ENCODE data around the gene RIPPLY1. TPM values are rescaled to one million over a fixed set of nuclear protein-coding genes. Genes with fewer than 3 reads are reported as not detected.

The RIPPLY1 gene
- total RNA-seq, 1 donor from 2014 or later, result not detected

GRCh38 chrX:106894978-106895452 is 8.1 kb downstream of the RIPPLY1 start:
- no peak overlapping the region for H3K27ac ChIP-seq
- H3K36me3 ChIP-seq, result no peaks in the 10 kb centered on the region
- no peak overlapping the region for H3K4me3 ChIP-seq
- intact Hi-C loops (cut with DNase I), result loop anchor here (2.0 kb wide), 1 partner anchor 58 kb away; no protein-coding TSS in a partner anchor
- H3K9me3 ChIP-seq, result no peaks in the 10 kb centered on the region
- no peaks in the 10 kb centered on the region for H3K27me3 ChIP-seq
- TF ChIP-seq CTCF (IDR thresholded peaks at IDR 0.05), result no peak
- H3K4me1 ChIP-seq, result no peaks in the 10 kb centered on the region
- no peak for DNase-seq (ENCODE audit: low spot score in 2 of 2)

- Histone ChIP-seq H3K36me3 (no peaks in the 10 kb centered on the region), H3K27me3 (no peaks in the 10 kb centered on the region), H3K4me1 (no peaks in the 10 kb centered on the region), H3K27ac (no peak overlapping the region), H3K4me3 (no peak overlapping the region), H3K9me3 (no peaks in the 10 kb centered on the region)
- intact Hi-C loops (cut with DNase I), result loop anchor here (2.0 kb wide), 1 partner anchor 58 kb away; no protein-coding TSS in a partner anchor
- no peak for DNase-seq (ENCODE audit: low spot score in 2 of 2)
- TF ChIP-seq CTCF (IDR thresholded peaks at IDR 0.05), result peak; percentile 42 to 79 (median 75)
Observed at GRCh38 chrX:106894392-106894909, 8.7 kb downstream of the RIPPLY1 start.

GRCh38 chrX:106891762-106892460 is 11.2 kb downstream of the RIPPLY1 start:
- intact Hi-C loops (cut with DNase I), result no loop called here
- no peak for TF ChIP-seq CTCF (IDR thresholded peaks at IDR 0.05)
- DNase-seq (ENCODE audit: low spot score in 2 of 2), result no peak
- no peaks in the 10 kb centered on the region for H3K9me3 ChIP-seq
- no peaks in the 10 kb centered on the region for H3K27me3 ChIP-seq
- H3K27ac ChIP-seq, result no peak overlapping the region
- no peak overlapping the region for H3K4me3 ChIP-seq
- no peaks in the 10 kb centered on the region for H3K4me1 ChIP-seq
- H3K36me3 ChIP-seq, result no peaks in the 10 kb centered on the region

- H3K9me3 ChIP-seq, result no peaks in the 10 kb centered on the region
- no peaks in the 10 kb centered on the region for H3K36me3 ChIP-seq
- no peak overlapping the region for H3K27ac ChIP-seq
- intact Hi-C loops (cut with DNase I), result no loop called here
- no peaks in the 10 kb centered on the region for H3K27me3 ChIP-seq
- H3K4me1 ChIP-seq, result no peaks in the 10 kb centered on the region
- no peak for DNase-seq (ENCODE audit: low spot score in 2 of 2)
- TF ChIP-seq CTCF (IDR thresholded peaks at IDR 0.05), result no peak
- no peak overlapping the region for H3K4me3 ChIP-seq
Observed at GRCh38 chrX:106889468-106889867, 13.7 kb downstream of the RIPPLY1 start.

- no peaks in the 10 kb centered on the region for H3K36me3 ChIP-seq
- intact Hi-C loops (cut with DNase I), result no loop called here
- no peaks in the 10 kb centered on the region for H3K27me3 ChIP-seq
- H3K27ac ChIP-seq, result no peak overlapping the region
- DNase-seq (ENCODE audit: low spot score in 2 of 2), result no peak
- H3K4me1 ChIP-seq, result no peaks in the 10 kb centered on the region
- TF ChIP-seq CTCF (IDR thresholded peaks at IDR 0.05), result no peak
- no peaks in the 10 kb centered on the region for H3K9me3 ChIP-seq
- no peak overlapping the region for H3K4me3 ChIP-seq
Observed at GRCh38 chrX:106875151-106875550, 28.0 kb downstream of the RIPPLY1 start.
